HepG2 (cell line): ENCODE results near the gene DCDC2C. TPM values are rescaled to one million over a fixed set of nuclear protein-coding genes. Genes with fewer than 3 reads are reported as not detected.

Experiments
- ATAC-seq: fragments of 200-7000 bp; cut with Tn5 transposase; 3 replicates; pipeline ENCODE4 v1.9.1; 2020; ENCODE audit warnings: mild to moderate bottlenecking, moderate library complexity
- BruUV-seq: library from RNA; stranded (reverse); fragments of 400-500 nt; replicated peaks from 2 replicates; lab custom pipeline; 2021; lab: Mats Ljungman, UMichigan
- CTCF ChIA-PET: fragments of 300-600 bp; formaldehyde crosslinking; extraction: SDS; loops from one replicate; lab custom pipeline; 2021; ENCODE audit warnings: low total read pairs, inconsistent platforms, low intra/inter-chr PET ratio; lab: Yijun Ruan, JAX
- POLR2A ChIA-PET: fragments of 350-600 bp; sonication (Branson Sonifier 250); formaldehyde crosslinking; loops from one replicate; lab custom pipeline; 2020; ENCODE audit warnings: antibody characterized with exemption, inconsistent platforms; lab: Yijun Ruan, JAX
- DNase-seq: peaks from one replicate; pipeline ENCODE4 v3.0.0-alpha.2; 2015; ENCODE audit warnings: low spot score
- FAIRE-seq: peaks from 3 replicates; lab custom pipeline; 2011; peaks lifted over from hg19 to GRCh38; lab: Jason Lieb, UNC
- H2AFZ ChIP-seq: one replicate; pipeline ENCODE4 v1.6.1; 2011; ENCODE audit warnings: low read length, inconsistent platforms
- H3K27ac ChIP-seq: fragments of 300-600 bp; 3 replicates; pipeline ENCODE4 v1.8.0; 2011; ENCODE audit warnings: mixed run types, mild to moderate bottlenecking, mixed read lengths, low read length, inconsistent platforms; ENCODE audit not compliant: insufficient read depth; ENCODE audit errors: extremely low read length
- H3K27me3 ChIP-seq, 2 experiments: fragments of 200-600 bp in 1 of 2; 2 replicates in 1 of 2; 3 replicates in 1 of 2; pipeline versions ENCODE4 v1.6.0 to v1.8.0; 2011; ENCODE audit warnings: low read length in 2 of 2, mild to moderate bottlenecking in 2 of 2, moderate library complexity in 2 of 2, inconsistent platforms in 1 of 2; ENCODE audit not compliant: insufficient read depth in 2 of 2, control insufficient read depth in 1 of 2
- H3K36me3 ChIP-seq, 2 experiments: fragments of 200-600 bp in 1 of 2; replicated peaks in 1 of 2; 2 replicates in 1 of 2; 3 replicates in 1 of 2; pipeline versions ENCODE4 v1.5.1 to v1.8.0; 2011; ENCODE audit warnings: low read length in 2 of 2, inconsistent platforms in 1 of 2; ENCODE audit not compliant: insufficient read depth in 2 of 2, control insufficient read depth in 1 of 2
- H3K4me1 ChIP-seq: 2 replicates; pipeline ENCODE4 v1.5.1; 2012; ENCODE audit warnings: low read length, inconsistent platforms; ENCODE audit not compliant: insufficient read depth
- H3K4me2 ChIP-seq: 2 replicates; pipeline ENCODE4 v1.6.0; 2011; ENCODE audit warnings: low read depth, low read length, inconsistent platforms
- H3K4me3 ChIP-seq, 3 experiments: fragments of 200-600 bp in 1 of 3; sonication (generic), shearing (Covaris generic) in 1 of 3; replicated peaks in 1 of 3; 2 replicates each; pipeline ENCODE4 v1.5.1; 2011 to 2016; ENCODE audit warnings: low read length in 3 of 3, inconsistent platforms in 2 of 3, low read depth in 2 of 3, mild to moderate bottlenecking in 2 of 3, control low read depth in 1 of 3, mixed read lengths in 1 of 3; ENCODE audit not compliant: insufficient read depth in 1 of 3
- H3K79me2 ChIP-seq: one replicate; pipeline ENCODE4 v1.6.1; 2011; ENCODE audit warnings: low read length, inconsistent platforms; ENCODE audit not compliant: insufficient read depth
- H3K9ac ChIP-seq: 2 replicates; pipeline ENCODE4 v1.6.0; 2011; ENCODE audit warnings: mild to moderate bottlenecking, low read depth, low read length, inconsistent platforms; ENCODE audit not compliant: insufficient read depth
- H3K9me3 ChIP-seq: 2 replicates; pipeline ENCODE4 v1.5.1; 2012; ENCODE audit warnings: mild to moderate bottlenecking, low read length
- H4K20me1 ChIP-seq: 2 replicates; pipeline ENCODE4 v1.6.0; 2011; ENCODE audit warnings: inconsistent platforms, mild to moderate bottlenecking, low read length, moderate library complexity; ENCODE audit not compliant: insufficient read depth
- FOXA3 ChIP-seq: IDR thresholded peaks from 2 replicates; pipeline ENCODE4 v1.6.1; 2016; ENCODE audit warnings: missing genetic modification reagents, missing compliant biosample characterization
- HNRNPK ChIP-seq: fragments of 200-400 bp; formaldehyde crosslinking; IDR thresholded peaks from 2 replicates; pipeline ENCODE4 v1.6.1; 2018; ENCODE audit warnings: low read length, low read depth, moderate library complexity, mild to moderate bottlenecking; ENCODE audit not compliant: poor library complexity, severe bottlenecking
- SIX4 ChIP-seq: sonication (generic); formaldehyde crosslinking; IDR thresholded peaks from 2 replicates; pipeline ENCODE4 v1.4.0; 2020; ENCODE audit warnings: missing genetic modification reagents
- ZBTB21 ChIP-seq: sonication (generic); formaldehyde crosslinking; IDR thresholded peaks from 2 replicates; pipeline ENCODE4 v1.4.0; 2020; ENCODE audit warnings: missing genetic modification reagents
- ZFP36 ChIP-seq: fragments of 150-350 bp; IDR thresholded peaks from 2 replicates; pipeline ENCODE4 v1.6.1; 2018; ENCODE audit warnings: borderline replicate concordance, low read length, low read depth; ENCODE audit not compliant: partially characterized antibody
- ZNF496 ChIP-seq: sonication (generic); formaldehyde crosslinking; IDR thresholded peaks from 2 replicates; pipeline ENCODE4 v1.8.1; 2023; ENCODE audit warnings: mild to moderate bottlenecking, moderate library complexity, missing genetic modification reagents; ENCODE audit not compliant: insufficient replicate concordance
- ZNF615 ChIP-seq: sonication (generic); formaldehyde crosslinking; IDR thresholded peaks from 2 replicates; pipeline ENCODE4 v1.5.0; 2020; ENCODE audit warnings: mild to moderate bottlenecking, missing genetic modification reagents, borderline replicate concordance
- ZSCAN22 ChIP-seq: sonication (generic); formaldehyde crosslinking; IDR thresholded peaks from 2 replicates; pipeline ENCODE4 v1.4.0; 2020; ENCODE audit warnings: mild to moderate bottlenecking, missing genetic modification reagents
- WGBS: methylation state at CpG from one replicate; pipeline ENCODE4 v1.1.6; 2017; ENCODE audit warnings: low lambda C conversion rate; 5-methylcytosine and 5-hydroxymethylcytosine counted together
- in situ Hi-C: cut with HindIII; loops from 2 replicates; pipeline ENCODE4 v1.10.0; 2017; ENCODE audit warnings: low pct_unique_long_range_greater_than_20kb; ENCODE audit not compliant: extremely low pct_ligation_motif_present
- intact Hi-C: fragments of 100-400 bp; cut with micrococcal nuclease; formaldehyde crosslinking; loops from one replicate; pipeline ENCODE4 v1.10.0; 2022; ENCODE audit not compliant: unreplicated experiment
- polyA plus RNA-seq, 8 experiments: library from polyadenylated mRNA; depleted of rRNA in 3 of 8; stranded (reverse) in 7 of 8; unstranded in 1 of 8; fragments of >200 nt; fragmentation: Illumina TruSeq in 4 of 8; extraction: Trizol in 4 of 8; gene quantifications; 2 replicates each; pipeline versions ENCODE4 v1.2.1 to v1.2.3, GENCODE V29; 2011 to 2016; ENCODE audit warnings: low read depth in 4 of 8, missing spikeins in 1 of 8, mixed read lengths in 1 of 8; ENCODE audit not compliant: insufficient read depth in 1 of 8
- total RNA-seq, 5 experiments: library from RNA; depleted of rRNA; stranded (reverse); fragments of >200 nt; fragmentation: Illumina TruSeq; extraction: Trizol; gene quantifications; 2 replicates each; pipeline ENCODE4 v1.2.3, GENCODE V29; 2016; ENCODE audit warnings: low read depth in 1 of 5

The DCDC2C gene
- total and polyA plus RNA-seq, 2 of the 13 experiments (the other 11 are each of a cell fraction or from before 2014, with no cell fraction given), result not detected

- FAIRE-seq (no peak), ATAC-seq (no peak), DNase-seq (no peak)
- Histone ChIP-seq H3K9ac (no peak overlapping the region), H3K4me1 (no peaks in the 10 kb centered on the region), H3K4me2 (no peak overlapping the region), H3K36me3 (no peaks in the 10 kb centered on the region), H3K9me3 (no peaks in the 10 kb centered on the region), H3K79me2 (no peaks in the 10 kb centered on the region), H4K20me1 (no peaks in the 10 kb centered on the region), H2AFZ (no peak overlapping the region), H3K27ac (no peak overlapping the region), H3K27me3 (peaks cover 9 to 49% of the 10 kb centered on the region in 2 experiments), H3K4me3 (no peak overlapping the region)
- no TSS peak for BruUV-seq
- in situ Hi-C loops, result no loop called here
- ChIA-PET CTCF (no interaction called here), POLR2A (no interaction called here)
- 3% methylated on average over 8 of the region's 8 CpGs for WGBS
- intact Hi-C loops, result no loop called here
- no peak for TF ChIP-seq ZNF615
- no peak for TF ChIP-seq ZNF496 (CRISPR knock-in tag)
- no peak for TF ChIP-seq ZFP36
- TF ChIP-seq HNRNPK, result no peak
These were observed 52.9 kb downstream of the DCDC2C start for GRCh38 chr2:3756306-3756705.

- CTCF ChIA-PET, result no interaction called here
- Histone ChIP-seq H3K79me2 (no peaks in the 10 kb centered on the region), H3K4me3 (no peak overlapping the region), H4K20me1 (no peaks in the 10 kb centered on the region), H3K9ac (no peak overlapping the region), H3K27ac (no peak overlapping the region), H3K9me3 (no peaks in the 10 kb centered on the region), H3K4me1 (no peaks in the 10 kb centered on the region), H3K36me3 (no peaks in the 10 kb centered on the region), H3K27me3 (peaks cover 2 to 27% of the 10 kb centered on the region in 2 experiments), H3K4me2 (no peak overlapping the region)
- in situ Hi-C loops, result no loop called here
- WGBS, result 7% methylated on average over 7 of the region's 7 CpGs
- DNase-seq (no peak), ATAC-seq (no peak), FAIRE-seq (no peak)
- intact Hi-C loops, result no loop called here
- POLR2A ChIA-PET, result no interaction called here
- BruUV-seq, result no TSS peak
- no peak for TF ChIP-seq ZBTB21 (CRISPR knock-in tag)
- no peak for TF ChIP-seq ZSCAN22
- no peak for TF ChIP-seq FOXA3 (CRISPR knock-in tag)
- no peak for TF ChIP-seq SIX4 (CRISPR knock-in tag)
- TF ChIP-seq, all 625 proteins: peak for 0
- H2AFZ ChIP-seq, result no peak overlapping the region
These were observed 55.5 kb downstream of the DCDC2C start for GRCh38 chr2:3758906-3759305.
